GM12878 (cell line): ENCODE measurements around the gene SCIMP. TPM values are rescaled to one million over a fixed set of nuclear protein-coding genes. Genes with fewer than 3 reads are reported as not detected.

Source experiments
- ATAC-seq: fragments of 200-7000 bp; cut with Tn5 transposase; 3 replicates; pipeline ENCODE4 v1.9.1; 2020; ENCODE audit warnings: mild to moderate bottlenecking, moderate library complexity
- BruUV-seq: library from RNA; stranded (reverse); fragments of 400-500 nt; replicated peaks from 2 replicates; lab custom pipeline; 2021; lab: Mats Ljungman, UMichigan
- CTCF ChIA-PET: fragments of 300-600 bp; sonication (Branson Sonifier 250); formaldehyde crosslinking; extraction: SDS; loops from one replicate; lab custom pipeline; 2021; ENCODE audit warnings: inconsistent platforms; lab: Yijun Ruan, JAX
- POLR2A ChIA-PET: fragments of 350-600 bp; formaldehyde crosslinking; extraction: SDS; loops from one replicate; lab custom pipeline; 2021; ENCODE audit warnings: inconsistent platforms; lab: Charles Lee
- RAD21 ChIA-PET: fragments of 300-600 bp; sonication (Branson Sonifier 250); formaldehyde crosslinking; loops from one replicate; lab custom pipeline; 2023; ENCODE audit warnings: antibody characterized with exemption; ENCODE audit not compliant: unreplicated experiment; lab: Charles Lee
- SMC1A ChIA-PET: fragments of 300-600 bp; sonication (Branson Sonifier 250); formaldehyde crosslinking; loops from one replicate; lab custom pipeline; 2023; ENCODE audit not compliant: unreplicated experiment, uncharacterized antibody; lab: Charles Lee
- DNase-seq: peaks from one replicate; pipeline ENCODE4 v3.0.0-alpha.2; 2011; ENCODE audit warnings: low read depth, low spot score
- FAIRE-seq: peaks from 3 replicates; lab custom pipeline; 2011; peaks lifted over from hg19 to GRCh38; lab: Jason Lieb, UNC
- H2AFZ ChIP-seq: 2 replicates; pipeline ENCODE4 v1.6.0; 2011; ENCODE audit warnings: low read depth, low read length, control low read depth; ENCODE audit not compliant: control insufficient read depth
- H3K27ac ChIP-seq: 2 replicates; pipeline ENCODE4 v1.5.1; 2011; ENCODE audit warnings: control low read depth; ENCODE audit not compliant: control insufficient read depth, insufficient read depth
- H3K27me3 ChIP-seq, 2 experiments: replicated peaks in 1 of 2; 2 replicates each; pipeline versions ENCODE4 v1.6.0 to v1.6.1; 2011; ENCODE audit warnings: low read length in 1 of 2; ENCODE audit not compliant: control insufficient read depth in 2 of 2, insufficient read depth in 2 of 2
- H3K36me3 ChIP-seq, 2 experiments: 2 replicates each; pipeline ENCODE4 v1.5.1; 2011; ENCODE audit warnings: low read length in 1 of 2; ENCODE audit not compliant: control insufficient read depth in 2 of 2, insufficient read depth in 2 of 2
- H3K4me1 ChIP-seq: 2 replicates; pipeline ENCODE4 v1.6.1; 2011; ENCODE audit warnings: mild to moderate bottlenecking, low read length, moderate library complexity, mixed read lengths; ENCODE audit not compliant: control insufficient read depth, insufficient read depth
- H3K4me2 ChIP-seq: 2 replicates; pipeline ENCODE4 v1.6.0; 2011; ENCODE audit warnings: control low read depth; ENCODE audit not compliant: control insufficient read depth, insufficient read depth
- H3K4me3 ChIP-seq: fragments of 200-600 bp; sonication (generic); 2 replicates; pipeline ENCODE4 v1.5.1; 2016
- H3K79me2 ChIP-seq: 2 replicates; pipeline ENCODE4 v1.6.0; 2011; ENCODE audit warnings: low read length; ENCODE audit not compliant: control insufficient read depth, insufficient read depth
- H3K9ac ChIP-seq: 2 replicates; pipeline ENCODE4 v1.8.0; 2011; ENCODE audit warnings: low read length, control low read depth, mixed read lengths; ENCODE audit not compliant: control insufficient read depth, insufficient read depth
- H3K9me3 ChIP-seq: replicated peaks from 3 replicates; pipeline ENCODE4 v1.5.1; 2011; ENCODE audit warnings: mild to moderate bottlenecking, low read length; ENCODE audit not compliant: control insufficient read depth, insufficient read depth
- H4K20me1 ChIP-seq: 2 replicates; pipeline ENCODE4 v1.6.0; 2011; ENCODE audit not compliant: control insufficient read depth, insufficient read depth
- ASH2L ChIP-seq: fragments of 300-600, 200-600 bp; sonication (generic); IDR thresholded peaks from 2 replicates; pipeline ENCODE4 v1.6.1; 2017; ENCODE audit warnings: low read depth, mild to moderate bottlenecking, borderline replicate concordance
- BHLHE40 ChIP-seq, 2 experiments: fragments of 450-650 bp in 1 of 2; IDR thresholded peaks; 2 replicates each; pipeline ENCODE4 v1.6.1; 2011 to 2017; ENCODE audit warnings: low read depth in 2 of 2, borderline replicate concordance in 1 of 2, improper control_type of control experiment in 1 of 2, low read length in 1 of 2, mild to moderate bottlenecking in 1 of 2
- ELK1 ChIP-seq: IDR thresholded peaks from 2 replicates; pipeline ENCODE4 v1.6.1; 2012; ENCODE audit warnings: low read depth, low read length, improper control_type of control experiment
- NBN ChIP-seq: fragments of 450-650 bp; IDR thresholded peaks from 2 replicates; pipeline ENCODE4 v1.6.1; 2016
- NR2C2 ChIP-seq: IDR thresholded peaks from 2 replicates; pipeline ENCODE4 v1.6.1; 2011; ENCODE audit warnings: borderline replicate concordance, low read depth; ENCODE audit not compliant: control insufficient read depth, insufficient read length
- POU2F2 ChIP-seq: IDR thresholded peaks from 3 replicates; pipeline ENCODE4 v1.6.1; 2011; ENCODE audit warnings: low read depth, mild to moderate bottlenecking, low read length, borderline replicate concordance
- PRDM15 ChIP-seq: fragments of 450-650 bp; formaldehyde crosslinking; IDR thresholded peaks from 2 replicates; pipeline ENCODE4 v1.4.0; 2020; ENCODE audit warnings: mild to moderate bottlenecking, moderate library complexity
- RB1 ChIP-seq: fragments of 450-650 bp; formaldehyde crosslinking; IDR thresholded peaks from 2 replicates; pipeline ENCODE4 v1.6.1; 2017; ENCODE audit warnings: mild to moderate bottlenecking, borderline replicate concordance
- REST ChIP-seq: IDR thresholded peaks from 2 replicates; pipeline ENCODE4 v1.6.1; 2012; ENCODE audit warnings: mild to moderate bottlenecking, low read depth, low read length
- YY1 ChIP-seq: IDR thresholded peaks from 2 replicates; pipeline ENCODE4 v1.6.1; 2011; ENCODE audit warnings: low read depth, mild to moderate bottlenecking, low read length
- WGBS: methylation state at CpG from one replicate; pipeline ENCODE4 v1.1.6; 2016; ENCODE audit warnings: low lambda C conversion rate; ENCODE audit not compliant: insufficient replicate concordance, insufficient coverage; ENCODE audit errors: missing lambda C conversion rate; 5-methylcytosine and 5-hydroxymethylcytosine counted together
- in situ Hi-C: fragments of 300-500 bp; cut with MboI; formaldehyde crosslinking; loops from 9 replicates; pipeline ENCODE4 v1.14.3; 2018; ENCODE audit warnings: mixed read lengths
- intact Hi-C: fragments of 100-400 bp; cut with micrococcal nuclease; formaldehyde crosslinking; loops from one replicate; pipeline ENCODE4 v1.14.2; 2022; ENCODE audit not compliant: unreplicated experiment
- polyA plus RNA-seq, 11 experiments: library from polyadenylated mRNA; depleted of rRNA in 4 of 11; unstranded in 6 of 11; stranded (reverse) in 5 of 11; fragments of >200 nt; fragmentation: Nextera tagmentation in 4 of 11; fragmentation: Illumina TruSeq in 1 of 11; extraction: Ambion mirVana in 4 of 11; extraction: Trizol in 1 of 11; gene quantifications; 1 replicate in 1 of 11; 2 replicates in 10 of 11; pipeline versions ENCODE4 v1.2.1 to v1.2.3, GENCODE V29; 2011 to 2016; ENCODE audit warnings: inconsistent platforms in 2 of 11, missing spikeins in 2 of 11, low read depth in 1 of 11
- total RNA-seq, 4 experiments: library from RNA; depleted of rRNA in 3 of 4; stranded (reverse); fragments of >200 nt in 3 of 4; fragmentation: Illumina TruSeq in 1 of 4; extraction: Trizol in 1 of 4; gene quantifications; 2 replicates each; pipeline versions ENCODE4 v1.2.1 to v1.2.3, GENCODE V29; 2013 to 2021

The SCIMP gene
- total and polyA plus RNA-seq, 10 of the 15 experiments (the other 5 are each of a cell fraction or from before 2014, with no cell fraction given) = 56.7 to 151 (median 95.0) TPM

- no peak for TF ChIP-seq REST
These were observed 30.2 kb upstream of the SCIMP start (continued) for GRCh38 chr17:5264893-5265292.

- in situ Hi-C loops (no loop called here), intact Hi-C loops (no loop called here)
- Histone ChIP-seq H2AFZ (no peak overlapping the region), H4K20me1 (no peaks in the 10 kb centered on the region), H3K79me2 (no peaks in the 10 kb centered on the region), H3K4me2 (no peak overlapping the region), H3K9me3 (no peaks in the 10 kb centered on the region), H3K9ac (no peak overlapping the region), H3K4me1 (no peaks in the 10 kb centered on the region), H3K4me3 (no peak overlapping the region), H3K27ac (no peak overlapping the region), H3K36me3 (no peaks in the 10 kb centered on the region), H3K27me3 (no peaks in the 10 kb centered on the region)
- ChIA-PET POLR2A (no interaction called here), CTCF (no interaction called here), RAD21 (no interaction called here), SMC1A (no interaction called here)
- no TSS peak for BruUV-seq
- no peak for ATAC-seq
- WGBS = 78% methylated on average over 6 of the region's 6 CpGs
- no peak for DNase-seq
- no peak for FAIRE-seq
- TF ChIP-seq ASH2L (no peak), NR2C2 (no peak), YY1 (no peak), RB1 (no peak), PRDM15 (CRISPR knock-in tag) (no peak), POU2F2 (no peak), BHLHE40 (IDR thresholded peaks at IDR 0.05; ENCODE audit: borderline replicate concordance in 1 of 2, low read depth in 2 of 2, low read length in 1 of 2) (no peak), ELK1 (no peak), NBN (no peak)
- TF ChIP-seq, all 136 proteins: peak for 0
These were observed 28.8 kb upstream of the SCIMP start for GRCh38 chr17:5263441-5263840.
